Measurements from ENCODE around the gene B9D1. TPM values are rescaled to one million over a fixed set of nuclear protein-coding genes. Genes with fewer than 3 reads are reported as not detected.

Gene B9D1
- polyA plus RNA-seq, 3 donors: 1.0 TPM; not detected in 2

- no peaks in the 10 kb centered on the region for H3K9me3 ChIP-seq (replicated peaks in 1 of 2; ENCODE audit: control insufficient read depth in 1 of 2, insufficient read depth in 1 of 2, low read length in 2 of 2)
- Mint-ChIP-seq H3K27me3 (ENCODE audit: low read depth in 3 of 3) (peaks cover 6 to 20% (median 17%) of the 10 kb centered on the region in 3 donors), H3K4me1 (peaks cover 68% of the 10 kb centered on the region), H3K27ac (peak overlapping the region in 6 of 7 donors; percentile 78 to 99 (median 97)), H3K36me3 (peaks cover 9 to 22% of the 10 kb centered on the region in 2 donors), H3K4me3 (peak overlapping the region; percentile 24 to 79), H3K9me3 (peaks cover 0 to 5% (median 0%) of the 10 kb centered on the region in 7 donors)
- H3K4me1 ChIP-seq (ENCODE audit: control insufficient read depth in 1 of 2, insufficient read depth in 2 of 2, low read length in 2 of 2): peaks cover 61 to 65% of the 10 kb centered on the region in 2 donors
- TF ChIP-seq CTCF (IDR thresholded peaks at IDR 0.05): no peak
- no peak for DNase-seq
- H2AFZ ChIP-seq (ENCODE audit: insufficient read depth, low read depth, low read length, poor library complexity, severe bottlenecking): no peak overlapping the region
- no peak overlapping the region for H3K9ac ChIP-seq (ENCODE audit: insufficient read depth, low read length, poor library complexity, severe bottlenecking)
- peaks cover 3% of the 10 kb centered on the region for H3K79me2 ChIP-seq (ENCODE audit: insufficient read depth, low read length)
- peaks cover 0 to 2% of the 10 kb centered on the region in 2 donors for H3K27me3 ChIP-seq (ENCODE audit: control insufficient read depth in 2 of 2, insufficient read depth in 2 of 2, low read length in 2 of 2)
- peak overlapping the region; percentile 42 for H3K4me2 ChIP-seq (replicated peaks; ENCODE audit: extremely low read depth, low read length, poor library complexity, severe bottlenecking)
- 54% methylated on average over 9 of the region's 9 CpGs for WGBS (ENCODE audit: insufficient coverage)
- peak overlapping the region in 1 of 3 experiments; percentile 53 for H3K4me3 ChIP-seq (replicated peaks in 1 of 3; ENCODE audit: low read depth in 2 of 3, low read length in 3 of 3)
- no peaks in the 10 kb centered on the region for H4K20me1 ChIP-seq (ENCODE audit: insufficient read depth, low read length)
- intact Hi-C loops (cut with micrococcal nuclease): no loop called here
- H3K27ac ChIP-seq (ENCODE audit: low read depth in 1 of 2, low read length in 2 of 2): peak overlapping the region in 1 of 2 donors; percentile 85
- H3K36me3 ChIP-seq (replicated peaks in 1 of 2; ENCODE audit: control insufficient read depth in 1 of 2, insufficient read depth in 2 of 2, low read length in 2 of 2): no peaks in the 10 kb centered on the region
Measured at GRCh38 chr17:19372011-19372370, 9.5 kb upstream of the B9D1 start.

- Histone ChIP-seq H3K9me3 (replicated peaks in 1 of 2; ENCODE audit: control insufficient read depth in 1 of 2, insufficient read depth in 1 of 2, low read length in 2 of 2) (no peaks in the 10 kb centered on the region), H3K4me3 (replicated peaks in 1 of 3; ENCODE audit: low read depth in 2 of 3, low read length in 3 of 3) (peak overlapping the region in 1 of 3 experiments; percentile 53), H3K4me2 (replicated peaks; ENCODE audit: extremely low read depth, low read length, poor library complexity, severe bottlenecking) (peak overlapping the region; percentile 42), H3K27ac (ENCODE audit: low read depth in 1 of 2, low read length in 2 of 2) (peak overlapping the region in 1 of 2 donors; percentile 85), H3K27me3 (ENCODE audit: control insufficient read depth in 2 of 2, insufficient read depth in 2 of 2, low read length in 2 of 2) (peaks cover 0 to 2% of the 10 kb centered on the region in 2 donors), H4K20me1 (ENCODE audit: insufficient read depth, low read length) (no peaks in the 10 kb centered on the region), H3K79me2 (ENCODE audit: insufficient read depth, low read length) (no peaks in the 10 kb centered on the region), H2AFZ (ENCODE audit: insufficient read depth, low read depth, low read length, poor library complexity, severe bottlenecking) (no peak overlapping the region), H3K9ac (ENCODE audit: insufficient read depth, low read length, poor library complexity, severe bottlenecking) (no peak overlapping the region), H3K36me3 (replicated peaks in 1 of 2; ENCODE audit: control insufficient read depth in 1 of 2, insufficient read depth in 2 of 2, low read length in 2 of 2) (no peaks in the 10 kb centered on the region), H3K4me1 (ENCODE audit: control insufficient read depth in 1 of 2, insufficient read depth in 2 of 2, low read length in 2 of 2) (peaks cover 57 to 61% of the 10 kb centered on the region in 2 donors)
- Mint-ChIP-seq H3K27ac (peak overlapping the region; percentile 94 to 100 (median 97)), H3K27me3 (ENCODE audit: low read depth in 3 of 3) (peaks cover 6 to 22% (median 17%) of the 10 kb centered on the region in 3 donors), H3K4me1 (peaks cover 65% of the 10 kb centered on the region), H3K9me3 (peaks cover 0 to 5% (median 0%) of the 10 kb centered on the region in 7 donors), H3K36me3 (peaks cover 9 to 22% of the 10 kb centered on the region in 2 donors), H3K4me3 (peak overlapping the region; percentile 24 to 79)
- DNase-seq: peak; percentile 44 to 48 (median 45)
- no peak for TF ChIP-seq CTCF (IDR thresholded peaks at IDR 0.05)
- WGBS (ENCODE audit: insufficient coverage): no CpG with 5 or more reads among the region's 7 CpGs
- intact Hi-C loops (cut with micrococcal nuclease): no loop called here
Measured at GRCh38 chr17:19371259-19372010, 8.9 kb upstream of the B9D1 start.
